ENCODE results near the gene SRR.
"Not testable (repeated sequence)": the region's sequence is repeated elsewhere in the genome, so short reads cannot be mapped to it uniquely, and the experiment has no call there.

SRR gene, protein sequence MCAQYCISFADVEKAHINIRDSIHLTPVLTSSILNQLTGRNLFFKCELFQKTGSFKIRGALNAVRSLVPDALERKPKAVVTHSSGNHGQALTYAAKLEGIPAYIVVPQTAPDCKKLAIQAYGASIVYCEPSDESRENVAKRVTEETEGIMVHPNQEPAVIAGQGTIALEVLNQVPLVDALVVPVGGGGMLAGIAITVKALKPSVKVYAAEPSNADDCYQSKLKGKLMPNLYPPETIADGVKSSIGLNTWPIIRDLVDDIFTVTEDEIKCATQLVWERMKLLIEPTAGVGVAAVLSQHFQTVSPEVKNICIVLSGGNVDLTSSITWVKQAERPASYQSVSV

DNA sequence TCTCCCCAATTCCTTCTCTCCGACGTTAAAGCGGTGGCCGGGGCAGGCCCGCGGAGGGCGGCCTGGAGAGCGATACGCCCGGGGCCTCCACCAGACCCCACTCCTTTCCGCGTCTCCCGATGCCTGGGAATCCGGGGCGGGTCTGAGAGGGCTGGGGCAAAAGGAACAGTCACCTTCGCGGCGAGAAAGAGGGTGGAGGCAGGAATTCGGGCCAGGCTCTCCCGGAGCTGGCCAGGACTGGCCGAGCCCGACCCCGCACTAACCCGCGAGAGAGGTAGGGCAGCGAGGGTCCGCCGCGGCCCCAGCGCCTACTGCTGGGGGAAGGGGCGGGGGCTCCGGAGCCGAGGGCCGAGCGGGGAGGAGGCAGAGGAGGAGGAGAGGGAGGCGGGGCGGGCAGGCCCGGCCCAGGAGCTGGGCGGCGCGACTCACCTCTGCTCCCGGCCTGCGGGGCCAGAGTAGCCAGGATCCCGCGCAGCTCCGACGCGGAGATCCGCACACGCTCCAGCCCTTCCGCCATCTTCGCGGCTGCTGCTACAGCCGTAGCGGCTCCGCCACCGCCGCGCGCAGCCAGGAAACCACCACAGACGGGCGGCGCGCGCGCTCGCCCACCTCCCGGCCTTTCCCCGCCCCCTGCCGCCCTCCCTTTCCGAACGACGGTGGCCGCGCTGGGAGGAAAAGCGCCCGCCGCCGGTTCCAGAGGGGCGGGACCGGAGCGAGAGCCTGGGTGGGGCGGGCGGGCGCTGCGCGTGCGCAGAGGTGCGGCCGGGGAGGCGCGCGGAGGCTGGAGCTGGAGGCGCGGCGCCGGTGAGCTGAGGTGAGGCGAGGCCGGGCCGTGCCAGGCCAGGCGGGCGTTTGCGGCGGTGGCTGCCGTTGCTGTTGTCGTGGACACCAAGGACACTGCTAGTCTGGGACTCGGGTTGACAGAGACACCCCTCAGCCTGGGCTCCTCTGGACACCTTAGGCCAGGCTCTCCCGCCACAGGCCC lies at the start of gene SRR, which contains the start of gene SMG6:
TSS of gene SRR (plus strand) at position 747 of the 985 bp plus-strand sequence. CDS start 11,611 bp downstream, outside the sequence.
TSS of gene SMG6 (minus strand) at position 582 of the 985 bp plus-strand sequence. CDS start at position 517, 65 bp downstream.
- TF ChIP-seq, protein P1, sequence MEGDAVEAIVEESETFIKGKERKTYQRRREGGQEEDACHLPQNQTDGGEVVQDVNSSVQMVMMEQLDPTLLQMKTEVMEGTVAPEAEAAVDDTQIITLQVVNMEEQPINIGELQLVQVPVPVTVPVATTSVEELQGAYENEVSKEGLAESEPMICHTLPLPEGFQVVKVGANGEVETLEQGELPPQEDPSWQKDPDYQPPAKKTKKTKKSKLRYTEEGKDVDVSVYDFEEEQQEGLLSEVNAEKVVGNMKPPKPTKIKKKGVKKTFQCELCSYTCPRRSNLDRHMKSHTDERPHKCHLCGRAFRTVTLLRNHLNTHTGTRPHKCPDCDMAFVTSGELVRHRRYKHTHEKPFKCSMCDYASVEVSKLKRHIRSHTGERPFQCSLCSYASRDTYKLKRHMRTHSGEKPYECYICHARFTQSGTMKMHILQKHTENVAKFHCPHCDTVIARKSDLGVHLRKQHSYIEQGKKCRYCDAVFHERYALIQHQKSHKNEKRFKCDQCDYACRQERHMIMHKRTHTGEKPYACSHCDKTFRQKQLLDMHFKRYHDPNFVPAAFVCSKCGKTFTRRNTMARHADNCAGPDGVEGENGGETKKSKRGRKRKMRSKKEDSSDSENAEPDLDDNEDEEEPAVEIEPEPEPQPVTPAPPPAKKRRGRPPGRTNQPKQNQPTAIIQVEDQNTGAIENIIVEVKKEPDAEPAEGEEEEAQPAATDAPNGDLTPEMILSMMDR (IDR thresholded peaks at IDR 0.05; ENCODE audit: low read depth, low read length), result no peak
- H3K4me3 ChIP-seq (ENCODE audit: low read depth, low read length), result peak within 1 kb of the TSS; percentile 92

DNA sequence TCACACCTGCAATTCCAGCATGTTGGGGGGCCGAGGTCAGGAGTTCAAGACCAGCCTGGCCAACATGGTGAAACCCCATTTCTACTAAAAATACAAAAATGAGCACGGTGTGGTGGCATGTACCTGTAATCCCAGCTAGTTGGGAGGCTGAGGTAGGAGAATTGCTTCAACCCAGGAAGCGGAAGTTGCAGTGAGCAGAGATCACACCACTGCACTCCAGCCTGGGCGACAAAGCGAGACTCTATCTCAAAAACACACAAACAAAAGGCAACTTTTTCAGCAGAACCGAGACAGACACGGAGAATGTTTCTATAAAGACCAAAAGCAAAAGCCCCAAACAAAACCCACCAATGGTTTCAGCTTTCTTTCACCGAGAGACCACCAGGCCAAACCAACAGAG lies 44.9 kb upstream of the SRR start:
- H3K4me3 ChIP-seq (ENCODE audit: low read depth, low read length), result not testable (repeated sequence)

DNA sequence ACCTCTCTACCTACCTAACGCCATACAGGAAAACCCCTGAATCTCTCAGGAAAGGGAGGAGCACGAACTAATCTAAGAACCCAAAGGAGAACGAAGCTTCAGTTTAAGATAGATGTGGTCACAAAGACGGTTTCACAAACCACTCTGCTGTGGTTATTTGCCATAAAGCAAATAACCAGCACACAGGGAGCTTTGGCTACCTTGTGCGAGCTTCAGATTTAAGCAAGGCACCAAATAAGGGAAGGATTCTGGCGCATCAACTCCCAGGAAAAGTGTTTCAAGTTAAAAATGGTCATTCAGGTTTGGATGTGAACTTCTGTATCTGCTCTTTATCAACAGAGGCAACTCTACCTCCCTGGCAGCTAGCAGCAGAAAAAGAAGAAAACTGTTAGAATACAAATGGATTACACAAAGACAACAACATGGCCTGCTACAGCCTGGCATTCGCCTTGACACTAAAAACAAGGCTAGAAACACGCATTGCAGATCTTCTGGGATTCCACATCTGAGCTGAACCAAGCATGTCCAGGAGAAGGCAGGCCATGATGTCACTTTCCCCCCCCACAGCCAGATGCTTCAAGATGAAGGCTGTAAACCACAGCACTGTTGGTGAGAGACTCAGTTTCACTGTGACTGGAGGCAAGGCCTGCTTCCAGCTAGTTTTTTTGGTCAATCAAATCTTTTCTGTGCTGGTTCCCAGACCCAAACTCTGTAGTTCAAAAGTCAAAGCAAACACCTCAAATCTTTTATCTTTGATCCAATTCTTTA lies 43.8 kb upstream of the SRR start:
- TF ChIP-seq, protein P1 (IDR thresholded peaks at IDR 0.05; ENCODE audit: low read depth, low read length), result no peak
- no peak overlapping the region for H3K4me3 ChIP-seq (ENCODE audit: low read depth, low read length)

DNA sequence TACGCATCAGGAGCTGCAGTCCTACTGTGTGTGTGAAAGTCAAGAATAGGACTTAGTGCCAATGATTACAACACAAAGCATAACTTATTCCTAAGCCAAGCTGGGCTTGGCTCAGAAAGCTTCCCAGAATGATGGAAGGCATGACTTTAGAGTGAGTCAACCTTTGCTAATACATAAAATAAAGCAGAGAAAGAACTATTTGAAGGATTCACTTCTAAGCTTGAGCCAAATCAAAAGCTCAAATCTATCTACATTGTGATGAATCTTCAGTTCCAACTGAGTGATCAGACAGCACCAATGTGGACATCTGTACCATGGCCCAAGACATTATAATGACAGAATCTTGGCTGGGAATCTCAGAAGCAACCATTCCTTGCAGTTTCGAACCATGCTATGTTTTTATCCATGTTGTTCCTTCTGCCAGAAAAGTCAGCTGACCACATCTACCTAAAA lies 41.6 kb upstream of the SRR start:
- TF ChIP-seq, protein P1 (IDR thresholded peaks at IDR 0.05; ENCODE audit: low read depth, low read length), result no peak
- no peak overlapping the region for H3K4me3 ChIP-seq (ENCODE audit: low read depth, low read length)

DNA sequence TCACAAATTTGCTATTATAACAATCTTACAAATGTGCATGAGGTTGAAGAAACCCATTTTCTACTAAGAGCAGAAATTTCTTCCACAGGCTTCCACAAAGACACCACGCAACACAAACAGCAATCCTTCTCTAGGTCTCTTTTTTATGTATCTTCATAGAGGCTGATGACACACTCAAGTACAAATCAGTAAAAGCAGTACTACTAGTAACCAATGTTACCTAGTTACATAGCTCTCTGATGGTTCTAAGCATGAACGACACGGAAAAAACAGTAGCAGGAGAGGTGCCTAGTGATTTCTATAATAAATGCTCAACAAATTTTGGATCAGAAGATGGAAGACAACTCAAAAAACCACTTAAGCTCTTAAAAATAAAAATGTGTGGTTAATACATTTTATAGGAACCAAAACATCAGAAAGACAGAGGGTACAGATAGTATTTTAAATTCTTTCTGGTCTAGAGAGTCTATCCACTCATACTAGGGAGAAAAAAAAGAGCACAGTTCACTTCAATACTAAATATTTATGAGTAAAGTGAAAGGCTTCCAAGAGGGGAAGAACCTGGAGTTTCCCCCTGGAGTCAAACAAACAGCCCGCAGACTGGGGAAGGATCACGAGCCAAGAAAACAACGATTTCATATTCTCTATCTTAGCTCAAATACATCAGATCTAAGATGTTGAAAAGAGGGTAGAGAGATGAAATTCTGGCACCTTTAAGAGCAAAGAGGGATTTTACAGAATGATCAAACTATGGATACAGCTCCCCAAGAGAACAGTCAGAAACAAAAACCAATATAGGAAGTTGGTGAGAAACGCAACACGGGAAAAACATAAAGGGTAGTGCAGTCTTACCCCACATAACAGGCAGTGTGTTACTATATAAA lies 40.3 kb upstream of the SRR start:
- H3K4me3 ChIP-seq (ENCODE audit: low read depth, low read length), result 0 out of 2 replicates have a peak overlapping the region, but pooled peaks have one; percentile 5
- TF ChIP-seq, protein P1 (IDR thresholded peaks at IDR 0.05; ENCODE audit: low read depth, low read length), result no peak

DNA sequence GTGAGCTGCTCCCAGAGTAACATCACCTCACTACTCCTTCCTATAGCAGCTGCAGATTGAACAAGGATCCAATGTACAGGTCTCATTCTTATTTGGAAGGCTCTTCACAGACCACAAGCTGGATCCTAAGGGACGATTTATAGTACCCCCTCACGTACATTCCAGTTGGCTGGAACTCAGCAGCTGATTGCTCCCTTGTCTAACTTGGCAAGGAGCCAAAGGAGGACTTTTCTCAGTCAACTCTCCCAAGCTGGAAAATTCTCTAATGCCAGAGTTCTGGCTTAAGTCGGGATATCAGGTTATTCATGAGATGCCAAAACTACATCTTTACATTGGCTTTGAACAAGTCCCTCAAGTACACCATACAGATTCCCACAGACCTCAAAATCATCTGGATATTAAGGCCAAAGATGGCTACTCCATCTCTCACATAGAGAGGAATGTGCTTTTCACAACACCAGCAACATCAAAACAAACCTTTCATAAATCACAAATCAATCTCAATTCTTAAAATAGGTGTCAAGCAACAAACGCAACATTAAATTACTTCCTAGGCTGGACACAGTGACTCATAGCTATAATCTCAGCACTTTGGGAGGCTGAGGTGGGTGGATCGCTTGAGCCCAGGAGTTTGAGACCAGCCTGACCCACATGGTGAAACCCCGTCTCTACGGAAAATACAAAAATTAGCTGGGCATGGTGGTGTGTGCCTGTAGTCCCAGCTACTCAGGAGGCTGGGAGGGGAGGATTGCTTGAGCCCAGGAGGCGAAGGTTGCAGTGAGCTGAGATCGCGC lies 39.5 kb upstream of the SRR start:
- TF ChIP-seq, protein P1 (IDR thresholded peaks at IDR 0.05; ENCODE audit: low read depth, low read length), result no peak

DNA sequence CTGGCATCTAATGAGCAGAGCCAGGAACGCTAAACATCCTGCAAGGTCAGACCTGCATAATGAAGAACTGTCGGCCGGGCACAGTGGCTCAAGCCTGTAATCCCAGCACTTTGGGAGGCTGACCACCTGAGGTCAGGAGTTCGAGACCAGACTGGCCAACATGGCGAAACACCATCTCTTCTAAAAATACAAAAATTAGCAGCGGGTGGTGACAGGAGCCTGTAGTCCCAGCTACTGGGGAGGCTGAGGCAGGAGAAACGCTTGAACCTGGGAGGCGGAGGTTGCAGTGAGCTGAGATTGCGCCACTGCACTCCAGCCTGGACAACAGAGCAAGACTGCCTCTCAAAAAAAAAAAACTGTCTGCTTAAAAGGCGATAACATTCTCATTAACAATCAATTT lies 38.6 kb upstream of the SRR start:
- not testable (repeated sequence) for H3K4me3 ChIP-seq (ENCODE audit: low read depth, low read length)

More for the DNA sequence above, 39.5 kb upstream of the SRR start:
- no peak overlapping the region for H3K4me3 ChIP-seq (ENCODE audit: low read depth, low read length)

Measured in WI38 (cell line).